ENCODE measurements around the gene CUBN. TPM values are rescaled to one million over a fixed set of nuclear protein-coding genes. Genes with fewer than 3 reads are reported as not detected.

The CUBN gene
- total RNA-seq, 1 donor from 2014 or later: 6.8 TPM

DNA sequence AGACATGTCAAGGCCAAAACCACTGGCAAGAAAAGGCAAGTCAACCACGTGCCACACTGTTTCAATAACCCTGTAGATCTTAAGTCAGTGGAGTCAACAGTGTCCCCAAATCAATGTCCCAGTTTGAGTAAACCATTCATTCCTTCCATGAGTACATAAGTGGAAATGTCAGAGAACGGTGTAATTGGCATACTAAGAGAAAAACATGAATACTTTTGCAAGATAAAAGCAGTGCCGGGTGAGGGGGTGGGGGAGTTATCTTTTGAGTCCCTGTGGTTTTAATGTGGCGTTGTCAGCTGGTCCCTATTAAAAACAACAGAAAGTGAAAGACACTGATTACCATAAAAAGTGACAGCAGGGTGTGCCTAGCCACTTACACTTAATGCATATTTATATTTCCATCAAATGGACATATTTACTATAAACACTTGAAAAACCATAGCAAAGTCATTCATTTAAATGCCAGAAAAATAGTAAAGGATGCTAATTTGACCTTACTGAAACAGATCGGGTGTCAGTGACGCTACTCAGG, 350.2 kb downstream of the CUBN start:
- no peaks in the 10 kb centered on the region for H3K9me3 ChIP-seq
- no peak overlapping the region for H3K27ac ChIP-seq
- DNase-seq (ENCODE audit: low spot score in 2 of 2): no peak
- TF ChIP-seq, protein P1, sequence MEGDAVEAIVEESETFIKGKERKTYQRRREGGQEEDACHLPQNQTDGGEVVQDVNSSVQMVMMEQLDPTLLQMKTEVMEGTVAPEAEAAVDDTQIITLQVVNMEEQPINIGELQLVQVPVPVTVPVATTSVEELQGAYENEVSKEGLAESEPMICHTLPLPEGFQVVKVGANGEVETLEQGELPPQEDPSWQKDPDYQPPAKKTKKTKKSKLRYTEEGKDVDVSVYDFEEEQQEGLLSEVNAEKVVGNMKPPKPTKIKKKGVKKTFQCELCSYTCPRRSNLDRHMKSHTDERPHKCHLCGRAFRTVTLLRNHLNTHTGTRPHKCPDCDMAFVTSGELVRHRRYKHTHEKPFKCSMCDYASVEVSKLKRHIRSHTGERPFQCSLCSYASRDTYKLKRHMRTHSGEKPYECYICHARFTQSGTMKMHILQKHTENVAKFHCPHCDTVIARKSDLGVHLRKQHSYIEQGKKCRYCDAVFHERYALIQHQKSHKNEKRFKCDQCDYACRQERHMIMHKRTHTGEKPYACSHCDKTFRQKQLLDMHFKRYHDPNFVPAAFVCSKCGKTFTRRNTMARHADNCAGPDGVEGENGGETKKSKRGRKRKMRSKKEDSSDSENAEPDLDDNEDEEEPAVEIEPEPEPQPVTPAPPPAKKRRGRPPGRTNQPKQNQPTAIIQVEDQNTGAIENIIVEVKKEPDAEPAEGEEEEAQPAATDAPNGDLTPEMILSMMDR (IDR thresholded peaks at IDR 0.05): no peak
- intact Hi-C loops (cut with DNase I): loop anchor here (10.0 kb wide), 1 partner anchor 875 kb away; no protein-coding TSS in a partner anchor
- peaks cover 3% of the 10 kb centered on the region in 2 donors for H3K36me3 ChIP-seq
- no peaks in the 10 kb centered on the region for H3K4me1 ChIP-seq
- H3K4me3 ChIP-seq: no peak overlapping the region
- H3K27me3 ChIP-seq: no peaks in the 10 kb centered on the region

GRCh38 chr10:16777473-16778370, 351.9 kb downstream of the CUBN start:
- Histone ChIP-seq H3K36me3 (peaks cover 3% of the 10 kb centered on the region in 2 donors), H3K9me3 (no peaks in the 10 kb centered on the region), H3K4me3 (no peak overlapping the region), H3K27me3 (no peaks in the 10 kb centered on the region), H3K4me1 (no peaks in the 10 kb centered on the region), H3K27ac (peak overlapping the region in 1 of 2 donors; percentile 31)
- intact Hi-C loops (cut with DNase I): loop anchor here (10.0 kb wide), 1 partner anchor 873 kb away; no protein-coding TSS in a partner anchor
- TF ChIP-seq, protein P1 (IDR thresholded peaks at IDR 0.05): peak; percentile 17 to 77 (median 66)
- DNase-seq (ENCODE audit: low spot score in 2 of 2): no peak

GRCh38 chr10:16776896-16777295, 352.7 kb downstream of the CUBN start:
- Histone ChIP-seq H3K4me1 (no peaks in the 10 kb centered on the region), H3K36me3 (peaks cover 3% of the 10 kb centered on the region in 2 donors), H3K27me3 (no peaks in the 10 kb centered on the region), H3K27ac (no peak overlapping the region), H3K4me3 (no peak overlapping the region), H3K9me3 (no peaks in the 10 kb centered on the region)
- intact Hi-C loops (cut with DNase I): loop anchor here (10.0 kb wide), 1 partner anchor 872 kb away; no protein-coding TSS in a partner anchor
- TF ChIP-seq, protein P1 (IDR thresholded peaks at IDR 0.05): no peak
- no peak for DNase-seq (ENCODE audit: low spot score in 2 of 2)

Other genes with a start within 250 kb of the CUBN start
- gene TRDMT1, start 71.9 kb upstream of the CUBN start, total RNA-seq: 5.7 TPM
- 6,230 TPM for gene VIM, start 98.4 kb upstream of the CUBN start, total RNA-seq

Data from ascending aorta (tissue), 2 donors.